ENCODE data around the gene PIK3C3. TPM values are rescaled to one million over a fixed set of nuclear protein-coding genes. Genes with fewer than 3 reads are reported as not detected.
"Not testable (repeated sequence)": the region's sequence is repeated elsewhere in the genome, so short reads cannot be mapped to it uniquely, and the experiment has no call there.

PIK3C3 gene
- total RNA-seq, 4 donors from 2014 or later: 20.2 to 70.7 (median 45.2) TPM

- TF ChIP-seq CTCF (IDR thresholded peaks at IDR 0.05): no peak
- TF ChIP-seq POLR2AphosphoS5 (IDR thresholded peaks at IDR 0.05): no peak
- TF ChIP-seq EP300 (IDR thresholded peaks at IDR 0.05; ENCODE audit: low read depth): no peak
- TF ChIP-seq POLR2A (IDR thresholded peaks at IDR 0.05): no peak
- in situ Hi-C loops (cut with MboI; ENCODE audit: low pct_ligation_motif_present in 1 of 4, low pct_unique_long_range_greater_than_20kb in 1 of 4, low sequenced_read_pairs in 3 of 4) (loop anchor here in 3 of 4 donors (25.0 kb wide), 2 partner anchors 1154 to 1479 kb away; no protein-coding TSS in a partner anchor), intact Hi-C loops (cut with DNase I; ENCODE audit: low total_unique reads) (no loop called here)
- no peak for DNase-seq
- no peak overlapping the region for H3K27ac ChIP-seq
- H3K36me3 ChIP-seq: no peaks in the 10 kb centered on the region
- H3K9me3 ChIP-seq: no peaks in the 10 kb centered on the region
- no peaks in the 10 kb centered on the region for H3K4me1 ChIP-seq
- H3K4me3 ChIP-seq: no peak overlapping the region
- 63 to 78% methylated on average over 1 to 10 of the region's 10 CpGs for WGBS, 2 donors (ENCODE audit: low coverage in 1 of 2)
- no peaks in the 10 kb centered on the region for H3K27me3 ChIP-seq
Measured at GRCh38 chr18:42107691-42108450, 152.8 kb downstream of the PIK3C3 start.

- in situ Hi-C loops (cut with MboI; ENCODE audit: low pct_ligation_motif_present in 1 of 4, low pct_unique_long_range_greater_than_20kb in 1 of 4, low sequenced_read_pairs in 3 of 4): loop anchor here in 3 of 4 donors (10.0 to 25.0 kb wide), 3 partner anchors 1150 to 1475 kb away; partner anchors contain the start of gene SYT4 (in 1 of the 3)
- H3K9me3 ChIP-seq, H3K27ac ChIP-seq, H3K27me3 ChIP-seq, H3K4me3 ChIP-seq, H3K36me3 ChIP-seq, DNase-seq: not testable (repeated sequence)
- H3K4me1 ChIP-seq: peaks cover 5 to 14% (median 10%) of the 10 kb centered on the region in 4 donors
- intact Hi-C loops (cut with DNase I; ENCODE audit: low total_unique reads): loop anchor here (10.0 kb wide), 1 partner anchor 1163 kb away; the partner anchor contains the start of gene SYT4
- WGBS, 2 donors (ENCODE audit: low coverage in 1 of 2): 90 to 96% methylated on average over 4 to 5 of the region's 5 CpGs
Measured at GRCh38 chr18:42112147-42112546, 157.1 kb downstream of the PIK3C3 start.

GRCh38 chr18:42112657-42113420 is 157.8 kb downstream of the PIK3C3 start:
- H3K4me3 ChIP-seq: no peak overlapping the region
- DNase-seq: no peak
- no peaks in the 10 kb centered on the region for H3K36me3 ChIP-seq
- no peaks in the 10 kb centered on the region for H3K9me3 ChIP-seq
- no peaks in the 10 kb centered on the region for H3K27me3 ChIP-seq
- no peak overlapping the region for H3K27ac ChIP-seq
- TF ChIP-seq CTCF (IDR thresholded peaks at IDR 0.05) (no peak), EP300 (IDR thresholded peaks at IDR 0.05; ENCODE audit: low read depth) (no peak)
- WGBS, 2 donors (ENCODE audit: low coverage in 1 of 2): 87 to 91% methylated on average over 5 to 10 of the region's 10 CpGs
- peaks cover 5 to 14% (median 10%) of the 10 kb centered on the region in 4 donors for H3K4me1 ChIP-seq
- intact Hi-C loops (cut with DNase I; ENCODE audit: low total_unique reads): loop anchor here (10.0 kb wide), 1 partner anchor 1162 kb away; the partner anchor contains the start of gene SYT4
- in situ Hi-C loops (cut with MboI; ENCODE audit: low pct_ligation_motif_present in 1 of 4, low pct_unique_long_range_greater_than_20kb in 1 of 4, low sequenced_read_pairs in 3 of 4): loop anchor here in 3 of 4 donors (10.0 to 25.0 kb wide), 3 partner anchors 1149 to 1474 kb away; partner anchors contain the start of gene SYT4 (in 1 of the 3)

GRCh38 chr18:42113529-42114191 is 158.6 kb downstream of the PIK3C3 start:
- no peaks in the 10 kb centered on the region for H3K9me3 ChIP-seq
- in situ Hi-C loops (cut with MboI; ENCODE audit: low pct_ligation_motif_present in 1 of 4, low pct_unique_long_range_greater_than_20kb in 1 of 4, low sequenced_read_pairs in 3 of 4) (loop anchor here in 3 of 4 donors (10.0 to 25.0 kb wide), 3 partner anchors 1149 to 1474 kb away; partner anchors contain the start of gene SYT4 (in 1 of the 3)), intact Hi-C loops (cut with DNase I; ENCODE audit: low total_unique reads) (loop anchor here (10.0 kb wide), 1 partner anchor 1161 kb away; the partner anchor contains the start of gene SYT4)
- TF ChIP-seq EP300 (IDR thresholded peaks at IDR 0.05; ENCODE audit: low read depth) (no peak), POLR2AphosphoS5 (IDR thresholded peaks at IDR 0.05) (no peak), CTCF (IDR thresholded peaks at IDR 0.05) (no peak), POLR2A (IDR thresholded peaks at IDR 0.05) (no peak)
- 47 to 55% methylated on average over 3 to 5 of the region's 5 CpGs for WGBS, 2 donors (ENCODE audit: low coverage in 1 of 2)
- no peak for DNase-seq
- no peak overlapping the region for H3K4me3 ChIP-seq
- peaks cover 5 to 14% (median 10%) of the 10 kb centered on the region in 4 donors for H3K4me1 ChIP-seq
- H3K27me3 ChIP-seq: no peaks in the 10 kb centered on the region
- H3K27ac ChIP-seq: peak overlapping the region in 1 of 4 donors; percentile 2
- H3K36me3 ChIP-seq: no peaks in the 10 kb centered on the region
